Activated CD8-positive, alpha-beta memory T cell treated with anti-CD3 and anti-CD28 coated beads, Interleukin-2, amount 50 U/mL, for 24 hours (primary cell): ENCODE data around the gene COL18A1.

Experiments used
- DNase-seq: peaks from one replicate; pipeline ENCODE4 v3.0.0-alpha.2; 2020; ENCODE audit errors: extremely low read depth

COL18A1 gene

DNA sequence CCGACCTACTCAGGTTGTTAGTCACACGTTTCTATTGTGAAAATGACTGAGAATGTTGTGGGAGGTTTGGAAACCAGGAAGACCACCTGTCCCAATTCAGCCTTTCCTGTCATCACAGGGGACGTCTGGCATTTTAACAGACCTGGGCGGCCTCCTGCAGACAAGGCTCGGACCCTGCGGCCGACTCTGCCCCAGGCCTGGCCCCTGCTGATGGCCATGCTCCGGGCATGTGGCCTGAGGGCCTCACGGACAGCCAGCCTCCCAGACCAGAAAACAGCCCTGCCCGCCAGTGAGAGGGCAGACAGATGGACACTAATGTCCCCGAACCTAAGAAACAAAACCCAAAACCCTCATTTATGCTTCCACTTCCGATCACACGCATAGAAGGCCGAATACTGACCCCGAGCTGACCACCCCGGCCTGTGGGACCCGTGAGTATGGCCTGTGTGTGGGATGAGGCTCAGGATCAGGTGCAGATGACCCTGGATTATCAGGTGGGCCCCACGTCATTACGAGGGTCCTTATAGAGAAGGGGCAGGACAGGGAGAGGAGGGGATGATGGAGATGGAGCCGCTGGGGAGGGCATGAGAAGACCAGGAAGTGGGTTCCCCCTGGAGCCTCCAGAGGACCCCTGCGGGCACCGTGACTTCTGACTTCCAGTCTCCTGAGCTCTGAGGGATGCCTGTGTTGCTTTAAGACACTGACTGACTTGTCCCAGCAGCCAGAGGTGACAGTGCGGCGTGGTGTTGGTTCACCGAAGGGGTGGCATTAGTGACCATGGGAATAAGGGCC, 9.6 kb downstream of the COL18A1 start:
- DNase-seq = no peak

DNA sequence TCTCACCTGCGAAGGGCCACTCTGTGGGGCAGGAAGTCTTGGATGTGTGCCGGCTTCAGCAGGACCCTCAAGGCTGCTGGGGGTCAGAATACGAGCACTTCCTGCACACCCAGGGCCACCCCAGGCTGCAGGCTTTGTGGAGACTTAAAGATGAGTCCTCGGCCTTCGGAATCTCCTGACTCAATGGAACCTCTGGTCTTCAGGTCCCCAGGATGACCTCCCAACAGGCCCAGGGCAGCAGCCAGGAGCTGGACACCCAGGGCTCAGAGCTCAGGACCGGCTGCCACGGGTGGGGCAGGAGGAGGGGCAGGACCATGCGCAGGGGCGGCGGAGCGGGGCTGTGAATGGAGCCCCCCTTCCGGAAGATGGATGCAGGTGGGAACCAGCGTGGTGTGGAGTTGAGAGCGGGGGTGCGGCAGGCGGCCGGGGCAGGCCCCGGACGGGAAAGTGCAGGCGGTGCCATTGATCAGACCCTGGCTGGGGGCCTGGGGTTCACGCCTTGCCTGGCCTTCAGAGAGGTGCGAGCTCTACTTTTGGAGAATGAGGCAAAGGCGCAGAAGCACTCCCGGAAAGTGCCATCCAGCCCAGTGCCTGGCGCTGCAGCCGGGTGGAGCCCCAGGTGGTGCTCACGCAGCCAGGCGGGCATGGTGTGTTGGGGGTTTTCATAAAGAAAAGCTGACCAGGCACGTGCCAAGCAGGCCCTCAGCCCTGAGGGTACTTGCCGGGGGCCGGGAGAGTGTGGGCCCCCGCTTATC, 10.4 kb downstream of the COL18A1 start:
- no peak for DNase-seq

DNA sequence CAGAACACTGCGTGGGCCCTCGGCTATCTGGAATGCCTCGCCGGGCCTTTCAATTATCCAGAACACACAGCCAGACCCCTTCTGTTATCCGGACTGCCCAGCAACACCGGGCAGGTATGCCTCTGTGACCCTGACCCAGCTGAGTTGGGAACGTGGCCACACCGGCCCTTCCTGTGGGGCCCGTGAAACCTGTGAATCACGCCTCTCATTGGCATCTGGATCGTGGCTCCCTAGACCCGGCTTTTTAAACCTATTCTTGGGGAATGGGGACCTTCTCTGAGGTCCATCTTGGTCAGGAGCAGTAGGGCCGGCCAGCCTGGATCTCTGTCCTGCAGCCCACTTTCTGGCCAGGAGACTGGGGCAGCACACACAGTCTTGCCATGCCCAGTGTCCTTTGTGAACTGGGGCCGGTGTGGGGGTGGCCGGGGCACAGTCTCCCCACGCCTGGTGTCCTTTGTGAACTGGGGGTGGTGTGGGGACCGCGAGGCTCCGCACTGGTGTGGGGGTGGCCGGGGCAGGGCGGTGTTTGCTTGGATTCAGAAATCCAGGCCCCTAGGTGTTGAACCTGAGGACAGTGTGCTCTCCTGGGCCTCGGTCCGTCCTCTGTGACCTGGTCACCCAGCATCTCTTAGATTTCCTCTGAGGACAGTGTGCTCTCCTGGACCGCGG, 11.1 kb downstream of the COL18A1 start:
- DNase-seq = no peak

DNA sequence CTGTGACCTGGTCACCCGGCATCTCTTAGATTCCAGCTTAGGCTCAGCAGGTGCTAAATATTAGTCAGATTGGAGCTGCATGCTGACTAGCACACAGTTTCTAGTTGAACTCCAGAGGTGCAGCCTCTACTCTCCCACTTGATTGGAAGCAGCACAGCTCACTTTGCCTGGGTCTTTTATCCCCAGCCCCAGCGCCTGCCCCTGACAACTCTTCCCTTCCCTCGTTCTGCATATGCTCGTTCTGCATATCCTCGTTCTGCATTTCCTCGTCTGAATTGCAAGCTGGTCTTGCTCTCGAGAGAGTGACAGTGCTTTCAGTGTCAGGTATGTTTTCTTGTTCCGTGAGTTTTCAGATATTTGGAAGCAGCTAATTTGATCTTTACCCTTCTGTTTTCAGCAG, 11.7 kb downstream of the COL18A1 start:
- DNase-seq = no peak

DNA sequence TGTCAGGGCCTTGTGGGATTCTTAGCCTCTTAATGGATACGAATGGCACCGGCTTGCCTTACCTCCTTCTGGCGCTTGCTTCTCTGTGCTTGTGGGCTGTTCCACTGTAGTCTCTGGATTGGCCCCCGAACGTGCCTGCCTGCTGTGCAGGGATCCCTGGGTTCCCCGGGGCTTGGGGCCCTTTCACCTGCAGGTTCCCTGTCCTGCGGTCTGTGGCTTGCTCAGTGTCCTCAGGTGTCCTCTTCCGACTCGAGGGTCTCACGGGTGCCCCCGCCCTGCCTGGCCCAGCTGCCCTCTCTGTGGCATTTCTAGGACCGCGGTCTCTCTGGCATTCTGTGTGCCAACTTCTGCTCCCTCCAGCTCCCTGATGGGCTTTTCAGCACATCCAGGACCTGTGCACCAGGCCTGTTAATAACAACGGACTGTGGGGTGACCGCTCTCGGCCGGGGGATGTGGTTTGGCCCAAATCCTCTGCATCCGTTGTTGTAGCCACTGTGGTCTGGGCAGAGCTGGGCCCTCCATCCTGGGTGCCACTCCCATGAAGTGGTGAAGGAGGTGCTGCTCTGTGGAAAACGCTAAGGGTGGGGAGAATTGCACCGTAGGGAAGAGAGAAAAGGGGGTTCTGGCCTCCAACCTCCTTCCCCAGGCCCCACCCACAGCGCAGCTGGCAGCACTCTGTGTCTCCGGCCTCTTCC, 12.4 kb downstream of the COL18A1 start:
- no peak for DNase-seq

DNA sequence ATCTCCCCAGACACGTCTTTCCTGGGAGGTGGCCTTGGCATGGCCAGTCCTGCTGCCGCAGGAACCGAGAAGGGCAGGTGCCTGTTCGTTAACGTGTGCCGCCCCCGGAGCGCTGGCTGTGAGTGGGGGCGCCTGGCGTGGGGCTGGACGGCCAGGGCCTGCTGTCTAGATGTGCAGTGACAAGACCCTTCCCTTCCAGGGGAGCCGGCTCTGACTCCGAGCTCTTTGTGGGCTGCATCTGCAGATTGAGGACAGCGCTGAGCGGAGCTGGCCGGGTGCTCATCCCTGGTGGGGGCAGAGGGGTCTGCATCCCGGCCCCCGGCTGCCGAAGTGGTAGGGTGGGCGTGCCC, 13.0 kb downstream of the COL18A1 start:
- no peak for DNase-seq

DNA sequence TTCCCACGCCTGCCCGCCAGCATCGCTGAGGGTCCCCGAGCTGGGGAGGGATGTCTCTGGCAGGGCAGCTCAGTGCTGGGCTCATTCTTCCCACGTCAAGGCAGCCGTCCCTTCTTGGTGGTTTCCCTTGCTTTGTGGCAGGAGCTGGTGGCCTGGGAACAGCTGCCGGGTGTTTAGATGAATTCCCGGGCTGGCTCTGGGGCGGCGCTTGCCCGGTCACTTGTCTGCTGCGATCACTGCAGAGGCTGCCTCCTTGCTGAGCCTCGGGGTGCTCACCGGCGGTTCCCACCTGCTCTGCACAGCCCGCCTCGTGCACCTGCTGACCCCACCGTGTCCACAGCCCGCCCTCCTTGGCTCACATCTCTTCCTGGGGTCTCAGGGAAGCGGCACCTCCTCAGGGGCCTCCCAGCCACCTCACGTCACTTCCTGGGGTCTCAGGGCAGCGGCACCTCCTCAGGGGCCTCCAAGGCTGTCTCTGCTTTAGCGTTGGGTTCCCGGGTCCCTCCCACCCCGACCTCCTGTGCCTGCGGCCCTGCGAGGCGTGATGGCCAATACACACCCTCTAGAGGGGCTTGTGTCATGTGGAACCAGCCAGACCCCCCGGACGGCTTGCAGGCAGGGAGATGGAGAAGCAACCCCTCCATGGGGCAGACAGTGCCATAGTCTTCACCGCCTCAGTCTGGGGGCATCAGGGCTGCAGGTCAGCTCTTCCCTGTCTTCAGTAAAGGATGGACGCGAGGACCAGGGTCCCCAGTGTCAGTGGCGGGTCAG, 13.5 kb downstream of the COL18A1 start:
- no peak for DNase-seq

DNA sequence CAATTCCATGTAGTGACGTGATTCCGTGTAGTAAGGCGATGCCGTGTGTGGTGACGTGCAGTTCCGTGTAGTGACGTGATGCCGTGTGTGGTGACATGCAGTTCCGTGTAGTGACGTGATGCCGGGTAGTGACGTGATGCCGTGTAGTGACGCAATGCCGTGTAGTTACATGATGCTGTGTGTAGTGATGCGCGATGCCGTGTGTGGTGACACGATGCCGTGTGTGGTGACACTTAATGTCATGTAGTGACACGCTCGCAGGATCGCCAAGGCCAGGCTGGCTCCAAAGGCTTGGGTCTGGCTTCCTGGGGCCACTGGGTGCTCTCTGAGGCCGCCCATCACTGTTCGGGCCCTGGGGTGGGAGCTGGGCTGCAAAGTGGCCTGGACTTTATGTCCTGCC, 14.2 kb downstream of the COL18A1 start:
- DNase-seq = no peak

DNA sequence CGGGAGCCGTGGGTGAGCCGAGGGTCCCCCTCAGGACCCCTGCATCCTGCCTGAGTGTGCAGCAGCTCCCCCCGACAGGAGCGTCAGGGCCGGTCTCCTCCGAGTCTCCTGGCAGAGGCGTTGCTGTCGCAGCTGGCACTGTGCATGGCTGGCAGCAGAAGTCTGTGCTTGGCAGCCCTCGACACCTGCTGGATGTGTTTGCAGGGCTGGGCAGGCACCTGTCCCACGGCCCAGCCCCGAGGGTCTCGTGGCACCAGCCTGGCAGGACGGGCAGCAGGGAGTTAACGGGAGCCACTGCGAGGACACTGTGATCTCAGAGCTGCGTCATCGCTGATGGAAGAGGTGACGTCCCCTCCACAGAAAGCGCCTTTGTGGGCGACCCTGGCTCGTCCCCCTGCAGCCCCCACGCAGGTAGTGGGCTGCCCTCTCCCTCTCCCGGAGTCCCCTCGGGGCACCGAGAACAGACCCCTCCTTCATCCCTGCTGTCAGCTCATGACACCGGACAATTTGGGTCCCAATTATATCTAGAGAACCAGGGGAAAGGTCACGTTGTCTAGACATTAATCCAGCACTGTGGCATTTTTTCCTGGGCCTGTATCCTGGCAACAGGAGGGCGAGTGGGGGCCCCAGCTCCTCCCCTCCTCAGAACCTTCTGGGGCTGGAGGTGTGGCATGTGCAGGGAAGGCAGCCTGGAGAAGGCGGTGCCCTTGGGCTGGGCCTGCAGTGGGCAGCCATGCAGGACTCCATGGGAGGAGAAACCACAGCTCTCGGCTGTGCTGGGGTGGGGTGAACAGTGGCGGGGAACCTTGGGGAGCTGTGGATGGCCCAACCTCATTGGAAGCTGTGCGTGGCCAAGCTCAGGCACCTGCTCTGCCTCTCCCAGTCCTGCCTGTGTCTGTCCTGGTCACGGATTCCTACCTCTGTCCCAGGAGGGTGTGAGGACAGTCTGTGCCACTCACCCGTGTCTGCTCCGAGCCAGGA, 15.4 kb downstream of the COL18A1 start:
- no peak for DNase-seq

DNA sequence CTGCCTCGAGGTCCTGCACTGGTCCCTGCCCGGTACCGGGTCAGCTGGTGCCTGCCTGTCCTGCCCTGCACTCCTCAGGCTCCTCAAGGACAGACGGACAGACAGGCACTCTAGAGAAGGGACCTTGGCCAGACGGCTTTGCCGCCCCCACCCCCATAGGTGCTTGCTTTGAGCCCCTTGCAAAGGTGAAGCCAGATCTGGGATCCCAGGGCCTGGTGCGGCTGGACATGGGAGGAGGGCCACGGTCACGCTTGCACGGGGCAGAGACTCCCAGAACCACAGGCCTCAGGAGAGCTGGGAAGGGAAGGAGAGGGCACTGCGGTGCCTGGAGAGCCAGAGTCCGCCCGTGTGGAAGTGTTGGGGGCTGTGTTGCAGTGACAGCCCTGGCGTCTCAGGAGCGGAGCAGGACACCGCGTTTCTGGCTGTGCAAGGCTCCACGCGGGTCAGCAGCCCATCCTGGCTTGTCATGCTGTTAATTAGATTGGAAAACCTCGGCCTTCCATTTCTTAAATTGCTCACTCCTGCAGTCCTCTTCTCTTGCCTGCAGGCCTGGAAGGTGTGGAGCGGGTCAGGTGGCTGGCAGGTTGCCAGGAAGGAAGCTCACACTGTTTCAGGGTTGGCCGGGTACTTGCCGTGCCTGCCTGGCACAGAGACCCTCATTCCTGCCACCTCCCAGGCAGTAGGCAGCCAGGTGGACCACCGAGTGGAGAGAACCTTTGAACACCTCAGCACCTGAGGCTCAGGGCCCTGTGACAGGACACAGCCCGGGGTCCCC, 16.3 kb downstream of the COL18A1 start:
- no peak for DNase-seq

DNA sequence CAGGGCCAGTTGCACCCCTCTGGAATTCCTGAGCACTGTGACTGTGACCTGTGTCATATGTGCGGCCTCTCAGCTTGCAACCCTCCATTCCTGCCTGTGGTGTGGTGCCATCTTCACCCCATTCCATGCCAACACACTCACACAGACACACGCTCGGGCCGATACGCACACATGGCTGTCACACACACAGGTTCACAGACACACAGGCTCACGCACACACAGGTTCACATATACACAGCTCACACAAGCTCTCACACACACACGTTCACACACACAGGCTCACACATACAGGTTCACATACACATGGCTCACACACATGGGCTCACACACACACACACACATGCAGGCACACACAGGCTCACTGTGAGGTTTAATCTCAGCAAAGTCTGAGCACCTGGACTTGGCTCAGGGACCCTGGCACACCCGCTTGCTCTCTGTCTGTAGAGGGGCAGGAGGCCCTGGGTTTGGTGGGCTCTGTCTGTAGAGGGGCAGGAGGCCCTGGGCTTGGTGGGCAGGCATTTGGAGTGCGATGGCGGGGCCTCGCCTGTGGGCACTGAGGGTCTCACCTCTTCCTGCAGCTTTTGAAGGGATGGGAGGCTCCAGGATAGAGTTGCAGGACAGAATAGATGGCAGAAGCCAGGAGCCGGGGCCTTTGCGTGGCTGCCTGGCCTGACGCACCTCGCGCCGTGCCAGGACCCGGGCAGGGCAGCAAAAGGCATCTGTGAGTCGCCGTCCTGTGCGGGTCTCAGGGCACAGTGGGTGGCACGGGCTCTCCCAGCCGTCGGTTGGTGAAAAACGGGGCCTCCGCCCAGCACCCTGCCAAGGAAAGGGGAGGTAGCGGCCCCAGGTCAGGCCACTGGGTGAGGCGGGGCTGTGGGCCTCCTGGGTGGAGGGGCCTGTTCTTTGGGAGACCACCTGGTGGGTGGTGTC, 17.1 kb downstream of the COL18A1 start:
- DNase-seq = no peak

DNA sequence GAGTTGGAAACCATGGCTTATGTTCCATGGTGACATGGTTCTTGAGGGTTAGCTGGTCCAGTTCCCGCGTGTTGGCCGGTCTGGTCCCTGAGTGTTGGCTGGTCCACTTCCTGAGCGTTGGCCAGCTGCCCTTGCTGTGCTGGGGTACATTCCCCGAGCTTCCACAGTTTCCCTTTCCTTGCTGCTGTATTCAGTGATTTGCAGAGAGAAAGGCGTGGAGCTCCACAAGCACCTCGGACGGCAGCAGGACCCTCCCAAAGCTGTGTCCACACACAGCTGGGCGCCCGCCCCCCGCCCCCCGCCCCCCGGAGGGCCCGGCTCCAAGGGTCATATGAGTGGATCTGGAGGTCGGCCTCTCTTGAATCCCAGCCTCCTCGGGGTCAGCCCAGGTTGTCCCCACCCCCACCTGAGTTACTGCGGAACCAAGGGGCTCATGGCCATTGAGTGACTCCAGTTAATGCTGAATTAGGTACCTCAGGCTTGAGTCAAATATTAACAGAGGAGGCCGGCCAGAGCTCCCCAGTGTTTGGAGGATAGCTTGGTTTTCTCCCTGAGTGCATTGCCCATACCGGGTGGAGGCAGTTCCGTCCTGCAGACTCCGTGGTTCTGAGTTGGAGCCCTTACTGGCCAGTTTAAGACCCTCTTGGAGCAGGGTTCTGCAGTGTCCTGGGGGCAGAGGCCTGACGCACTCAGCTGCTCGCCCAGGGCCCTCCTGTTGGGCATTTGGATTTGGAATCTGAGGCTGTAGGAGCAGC, 18.4 kb downstream of the COL18A1 start:
- no peak for DNase-seq

DNA sequence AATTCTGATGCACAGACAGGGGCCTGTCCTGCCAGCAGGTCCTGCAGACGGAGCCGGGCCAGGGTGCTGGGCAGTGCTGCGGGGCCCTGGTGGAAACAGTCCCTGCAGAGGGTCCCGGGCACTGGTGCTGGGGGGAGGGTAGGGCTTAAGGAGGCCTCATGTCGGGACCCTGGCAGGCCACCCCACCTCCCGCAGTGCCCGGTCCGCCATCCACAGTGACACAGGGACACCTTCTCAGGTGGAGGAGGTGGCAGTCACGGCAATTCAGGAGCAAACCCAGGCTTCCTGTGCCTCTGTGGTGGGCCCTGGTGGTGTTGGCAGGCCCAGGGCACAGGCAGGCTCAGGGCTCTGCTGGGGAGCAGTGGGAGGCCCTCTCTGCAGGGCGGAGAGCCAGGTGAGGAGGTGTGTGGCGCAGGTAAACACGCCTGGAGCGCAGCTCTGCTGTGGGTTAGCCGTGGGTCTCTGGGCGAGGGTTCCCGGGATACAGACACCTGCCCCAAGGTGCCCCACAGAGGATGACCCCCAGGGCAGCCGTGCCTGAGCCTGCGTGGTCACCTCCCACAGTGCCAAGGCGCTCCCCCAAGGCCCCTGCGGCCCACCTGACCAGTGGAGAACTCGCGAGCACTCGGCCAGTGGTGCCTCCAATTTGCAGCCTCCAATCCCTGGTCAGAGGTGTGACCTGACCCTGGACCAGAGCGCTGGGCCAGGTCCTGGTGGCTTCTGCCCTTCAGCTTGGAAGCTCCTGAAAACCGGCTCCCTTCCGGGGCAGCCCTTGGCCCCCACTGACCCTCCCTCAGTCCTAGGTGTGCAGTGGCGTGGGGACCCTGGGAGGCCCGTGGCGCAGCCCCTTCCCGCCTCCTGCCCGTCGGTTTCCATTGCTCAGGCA, 19.2 kb downstream of the COL18A1 start:
- DNase-seq = no peak

DNA sequence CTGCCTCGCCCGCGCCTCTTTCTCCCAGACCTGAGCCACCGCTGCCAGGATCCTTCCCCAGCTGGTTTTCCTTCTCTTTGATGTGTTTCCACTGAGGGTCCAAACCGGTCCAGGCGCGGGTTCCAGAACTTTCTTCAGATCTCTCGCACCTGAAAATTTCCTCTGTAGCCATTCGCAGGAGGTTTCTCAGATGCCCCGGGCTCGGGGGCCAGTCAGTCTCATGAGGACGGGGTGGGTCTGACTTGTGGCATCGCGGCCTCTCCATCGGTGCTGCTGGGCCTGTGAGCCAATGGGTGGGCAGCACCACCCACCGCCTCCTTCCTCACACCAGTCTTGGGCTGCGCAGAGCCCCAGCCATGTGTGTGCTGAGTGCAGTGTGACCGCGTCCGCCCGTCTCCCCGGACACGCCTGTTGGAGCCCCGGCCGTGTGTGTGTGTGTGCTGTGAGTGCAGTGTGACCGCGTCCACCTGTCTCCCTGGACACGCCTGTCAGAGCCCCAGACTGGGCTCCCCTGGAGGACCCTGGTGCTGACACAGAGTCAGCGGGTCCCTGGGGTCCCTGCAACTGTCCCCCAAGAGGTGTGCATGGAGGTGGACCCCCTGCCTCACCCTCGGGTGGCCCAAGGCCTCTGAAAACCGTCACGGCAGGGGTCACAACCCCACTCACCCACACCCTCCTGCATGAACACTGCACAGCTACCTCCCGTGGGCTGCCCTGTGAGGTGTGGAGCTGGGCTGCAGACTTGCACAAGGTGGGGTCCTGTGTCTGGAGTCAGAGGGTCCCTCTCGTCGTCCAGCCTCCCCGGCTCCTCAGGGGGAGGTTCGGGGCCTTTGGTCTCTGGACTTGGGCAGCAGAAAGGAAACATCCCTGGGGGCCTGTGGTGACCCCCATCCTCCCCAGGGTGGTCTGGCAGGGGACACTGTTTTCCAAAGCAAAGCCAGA, 20.2 kb downstream of the COL18A1 start:
- no peak for DNase-seq
